ENCODE results near the gene TMPRSS6. TPM values are rescaled to one million over a fixed set of nuclear protein-coding genes. Genes with fewer than 3 reads are reported as not detected.

The TMPRSS6 gene
- total and polyA plus RNA-seq, 2 of the 8 experiments (the other 6 are each of a cell fraction or from before 2014, with no cell fraction given): 0.02 TPM; not detected in 1

DNA sequence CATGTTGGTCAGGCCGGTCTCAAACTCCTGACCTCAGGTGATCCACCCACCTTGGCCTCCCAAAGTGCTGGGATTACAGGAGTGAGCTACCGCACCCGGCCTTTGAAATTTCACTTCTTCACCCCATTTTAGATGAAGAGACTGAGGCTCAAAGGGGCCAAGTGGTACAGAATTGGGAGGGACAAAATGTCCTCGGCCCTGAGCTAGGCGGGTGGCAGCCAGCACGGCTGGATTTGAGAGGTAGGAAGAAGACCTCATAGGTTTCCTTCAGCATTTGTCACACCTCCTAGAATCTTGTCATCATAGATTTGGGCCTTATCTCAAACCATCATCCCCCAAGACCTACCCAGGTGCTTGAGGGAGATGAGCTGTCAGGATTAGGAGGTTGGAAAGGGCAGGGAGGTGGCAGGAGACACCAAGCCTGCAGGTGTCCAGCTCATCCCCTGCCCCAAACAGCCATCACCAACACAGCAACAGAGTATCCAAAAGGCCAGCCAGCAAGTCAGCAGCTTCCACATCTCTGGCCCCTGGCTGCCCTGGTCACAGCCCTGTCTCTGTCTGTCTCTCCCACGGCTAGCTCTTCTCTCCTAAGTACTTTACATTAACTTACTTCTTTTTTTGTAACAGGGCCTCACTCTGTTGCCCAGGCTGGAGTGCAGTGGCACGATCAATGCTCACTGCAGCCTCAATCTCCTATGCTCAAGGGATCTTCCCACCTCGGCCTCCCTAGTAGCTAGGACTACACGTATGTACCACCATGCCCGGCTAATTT lies 11.2 kb upstream of the TMPRSS6 start (continued):
- no peak for TF ChIP-seq GABPA (IDR thresholded peaks at IDR 0.05; ENCODE audit: borderline replicate concordance, insufficient read depth, low read length)
- no peak for TF ChIP-seq SP4 (IDR thresholded peaks at IDR 0.05; ENCODE audit: low read length)
- no peak for TF ChIP-seq JUN (IDR thresholded peaks at IDR 0.05; ENCODE audit: low read depth, low read length)
- TF ChIP-seq SIN3A (conservative IDR thresholded peaks at IDR 0.05 in 1 of 2, IDR thresholded peaks at IDR 0.05 in 1 of 2; ENCODE audit: low read depth in 1 of 2, low read length in 2 of 2): no peak
- TF ChIP-seq EGR1 (IDR thresholded peaks at IDR 0.05; ENCODE audit: borderline replicate concordance, low read depth, low read length): no peak
- TF ChIP-seq, protein P1, sequence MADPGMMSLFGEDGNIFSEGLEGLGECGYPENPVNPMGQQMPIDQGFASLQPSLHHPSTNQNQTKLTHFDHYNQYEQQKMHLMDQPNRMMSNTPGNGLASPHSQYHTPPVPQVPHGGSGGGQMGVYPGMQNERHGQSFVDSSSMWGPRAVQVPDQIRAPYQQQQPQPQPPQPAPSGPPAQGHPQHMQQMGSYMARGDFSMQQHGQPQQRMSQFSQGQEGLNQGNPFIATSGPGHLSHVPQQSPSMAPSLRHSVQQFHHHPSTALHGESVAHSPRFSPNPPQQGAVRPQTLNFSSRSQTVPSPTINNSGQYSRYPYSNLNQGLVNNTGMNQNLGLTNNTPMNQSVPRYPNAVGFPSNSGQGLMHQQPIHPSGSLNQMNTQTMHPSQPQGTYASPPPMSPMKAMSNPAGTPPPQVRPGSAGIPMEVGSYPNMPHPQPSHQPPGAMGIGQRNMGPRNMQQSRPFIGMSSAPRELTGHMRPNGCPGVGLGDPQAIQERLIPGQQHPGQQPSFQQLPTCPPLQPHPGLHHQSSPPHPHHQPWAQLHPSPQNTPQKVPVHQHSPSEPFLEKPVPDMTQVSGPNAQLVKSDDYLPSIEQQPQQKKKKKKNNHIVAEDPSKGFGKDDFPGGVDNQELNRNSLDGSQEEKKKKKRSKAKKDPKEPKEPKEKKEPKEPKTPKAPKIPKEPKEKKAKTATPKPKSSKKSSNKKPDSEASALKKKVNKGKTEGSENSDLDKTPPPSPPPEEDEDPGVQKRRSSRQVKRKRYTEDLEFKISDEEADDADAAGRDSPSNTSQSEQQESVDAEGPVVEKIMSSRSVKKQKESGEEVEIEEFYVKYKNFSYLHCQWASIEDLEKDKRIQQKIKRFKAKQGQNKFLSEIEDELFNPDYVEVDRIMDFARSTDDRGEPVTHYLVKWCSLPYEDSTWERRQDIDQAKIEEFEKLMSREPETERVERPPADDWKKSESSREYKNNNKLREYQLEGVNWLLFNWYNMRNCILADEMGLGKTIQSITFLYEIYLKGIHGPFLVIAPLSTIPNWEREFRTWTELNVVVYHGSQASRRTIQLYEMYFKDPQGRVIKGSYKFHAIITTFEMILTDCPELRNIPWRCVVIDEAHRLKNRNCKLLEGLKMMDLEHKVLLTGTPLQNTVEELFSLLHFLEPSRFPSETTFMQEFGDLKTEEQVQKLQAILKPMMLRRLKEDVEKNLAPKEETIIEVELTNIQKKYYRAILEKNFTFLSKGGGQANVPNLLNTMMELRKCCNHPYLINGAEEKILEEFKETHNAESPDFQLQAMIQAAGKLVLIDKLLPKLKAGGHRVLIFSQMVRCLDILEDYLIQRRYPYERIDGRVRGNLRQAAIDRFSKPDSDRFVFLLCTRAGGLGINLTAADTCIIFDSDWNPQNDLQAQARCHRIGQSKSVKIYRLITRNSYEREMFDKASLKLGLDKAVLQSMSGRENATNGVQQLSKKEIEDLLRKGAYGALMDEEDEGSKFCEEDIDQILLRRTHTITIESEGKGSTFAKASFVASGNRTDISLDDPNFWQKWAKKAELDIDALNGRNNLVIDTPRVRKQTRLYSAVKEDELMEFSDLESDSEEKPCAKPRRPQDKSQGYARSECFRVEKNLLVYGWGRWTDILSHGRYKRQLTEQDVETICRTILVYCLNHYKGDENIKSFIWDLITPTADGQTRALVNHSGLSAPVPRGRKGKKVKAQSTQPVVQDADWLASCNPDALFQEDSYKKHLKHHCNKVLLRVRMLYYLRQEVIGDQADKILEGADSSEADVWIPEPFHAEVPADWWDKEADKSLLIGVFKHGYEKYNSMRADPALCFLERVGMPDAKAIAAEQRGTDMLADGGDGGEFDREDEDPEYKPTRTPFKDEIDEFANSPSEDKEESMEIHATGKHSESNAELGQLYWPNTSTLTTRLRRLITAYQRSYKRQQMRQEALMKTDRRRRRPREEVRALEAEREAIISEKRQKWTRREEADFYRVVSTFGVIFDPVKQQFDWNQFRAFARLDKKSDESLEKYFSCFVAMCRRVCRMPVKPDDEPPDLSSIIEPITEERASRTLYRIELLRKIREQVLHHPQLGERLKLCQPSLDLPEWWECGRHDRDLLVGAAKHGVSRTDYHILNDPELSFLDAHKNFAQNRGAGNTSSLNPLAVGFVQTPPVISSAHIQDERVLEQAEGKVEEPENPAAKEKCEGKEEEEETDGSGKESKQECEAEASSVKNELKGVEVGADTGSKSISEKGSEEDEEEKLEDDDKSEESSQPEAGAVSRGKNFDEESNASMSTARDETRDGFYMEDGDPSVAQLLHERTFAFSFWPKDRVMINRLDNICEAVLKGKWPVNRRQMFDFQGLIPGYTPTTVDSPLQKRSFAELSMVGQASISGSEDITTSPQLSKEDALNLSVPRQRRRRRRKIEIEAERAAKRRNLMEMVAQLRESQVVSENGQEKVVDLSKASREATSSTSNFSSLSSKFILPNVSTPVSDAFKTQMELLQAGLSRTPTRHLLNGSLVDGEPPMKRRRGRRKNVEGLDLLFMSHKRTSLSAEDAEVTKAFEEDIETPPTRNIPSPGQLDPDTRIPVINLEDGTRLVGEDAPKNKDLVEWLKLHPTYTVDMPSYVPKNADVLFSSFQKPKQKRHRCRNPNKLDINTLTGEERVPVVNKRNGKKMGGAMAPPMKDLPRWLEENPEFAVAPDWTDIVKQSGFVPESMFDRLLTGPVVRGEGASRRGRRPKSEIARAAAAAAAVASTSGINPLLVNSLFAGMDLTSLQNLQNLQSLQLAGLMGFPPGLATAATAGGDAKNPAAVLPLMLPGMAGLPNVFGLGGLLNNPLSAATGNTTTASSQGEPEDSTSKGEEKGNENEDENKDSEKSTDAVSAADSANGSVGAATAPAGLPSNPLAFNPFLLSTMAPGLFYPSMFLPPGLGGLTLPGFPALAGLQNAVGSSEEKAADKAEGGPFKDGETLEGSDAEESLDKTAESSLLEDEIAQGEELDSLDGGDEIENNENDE (IDR thresholded peaks at IDR 0.05; ENCODE audit: insufficient replicate concordance, low read length): no peak
- no peak for TF ChIP-seq RXRA (IDR thresholded peaks at IDR 0.05; ENCODE audit: insufficient read depth, low read depth, low read length)
